HL-60/S4 (cell line): ENCODE measurements around the gene UBN1.

Experiments used
- in situ Hi-C: fragments of 300-500 bp; cut with MboI; formaldehyde crosslinking; loops from 2 replicates; pipeline ENCODE4 v1.14.3; 2022; ENCODE audit warnings: low sequenced_read_pairs

The UBN1 gene

DNA sequence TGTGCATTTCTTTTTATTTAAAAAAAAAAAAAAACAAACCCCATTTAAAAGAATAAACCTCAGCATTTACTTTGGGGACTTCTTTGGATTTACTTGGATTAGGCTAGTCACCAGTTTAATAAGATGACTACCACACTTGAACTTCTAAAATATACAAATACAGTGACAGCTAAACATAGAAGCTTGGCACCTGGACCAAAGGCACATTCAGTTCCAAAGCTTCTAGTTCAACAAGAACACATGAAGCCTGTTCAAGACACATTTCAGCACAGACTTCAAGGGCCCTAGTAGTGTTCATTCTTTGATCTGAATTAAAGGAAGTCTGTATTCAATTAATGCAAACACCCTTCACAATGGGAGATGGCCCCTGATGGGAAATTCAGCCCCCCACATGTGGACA, 33.2 kb upstream of the UBN1 start:
- in situ Hi-C loops, result no loop called here

DNA sequence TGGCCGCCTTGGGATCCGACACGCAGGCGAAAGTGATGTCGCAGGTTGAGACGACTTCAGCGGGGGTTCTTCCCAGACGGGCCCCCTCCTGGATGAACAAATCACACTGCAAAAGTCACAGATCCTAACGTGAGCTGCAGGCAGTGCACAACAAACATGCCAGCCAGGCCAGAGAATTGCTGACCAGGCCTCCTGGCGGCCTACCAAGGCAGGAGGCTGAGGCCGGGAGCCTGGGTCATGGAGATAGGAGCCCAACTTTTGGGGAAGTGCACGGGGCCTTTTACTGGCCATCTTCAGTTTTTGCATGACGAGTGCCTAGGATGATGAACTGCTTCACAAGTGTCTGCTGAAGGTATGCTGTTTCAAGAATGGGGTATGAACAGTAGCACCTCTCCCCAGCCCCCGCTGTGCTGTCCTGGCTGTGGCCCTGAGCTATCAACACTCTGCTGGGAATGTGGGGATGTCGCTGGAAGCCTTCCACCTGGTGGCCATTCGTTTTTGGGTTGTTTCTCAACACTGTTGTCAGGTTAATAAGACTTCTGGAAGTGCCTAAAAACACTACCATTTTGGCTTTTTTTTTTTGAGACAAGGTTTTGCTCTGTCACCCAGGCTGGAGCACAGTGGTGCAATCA, 32.6 kb upstream of the UBN1 start:
- in situ Hi-C loops, result no loop called here

- in situ Hi-C loops, result no loop called here
Observed at GRCh38 chr16:4820652-4821051, 26.6 kb upstream of the UBN1 start.

GRCh38 chr16:4825196-4825595, 22.1 kb upstream of the UBN1 start:
- in situ Hi-C loops, result no loop called here

DNA sequence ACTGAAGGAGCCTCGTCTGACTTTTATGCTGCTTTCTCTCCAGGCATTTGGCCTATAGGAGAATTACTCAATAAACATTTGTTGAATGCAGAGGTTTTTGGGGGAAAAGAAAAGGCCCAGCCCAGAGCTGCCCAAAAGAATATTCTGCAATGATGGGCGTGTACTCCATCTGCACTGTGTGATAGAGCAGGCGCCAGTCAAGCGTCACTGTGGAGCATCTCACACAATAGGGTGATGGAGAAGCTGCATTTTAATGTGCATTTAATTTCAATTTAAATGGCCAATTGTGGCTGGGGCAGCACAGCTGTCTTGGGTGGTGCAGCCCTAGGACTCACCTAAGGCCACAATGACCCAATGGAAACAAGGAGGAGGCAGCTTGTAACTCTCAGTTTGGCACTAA, 20.8 kb upstream of the UBN1 start:
- in situ Hi-C loops, result no loop called here

- in situ Hi-C loops, result no loop called here
Observed at GRCh38 chr16:4826980-4827379, 20.3 kb upstream of the UBN1 start.

GRCh38 chr16:4828567-4829321, 18.5 kb upstream of the UBN1 start:
- in situ Hi-C loops, result no loop called here

DNA sequence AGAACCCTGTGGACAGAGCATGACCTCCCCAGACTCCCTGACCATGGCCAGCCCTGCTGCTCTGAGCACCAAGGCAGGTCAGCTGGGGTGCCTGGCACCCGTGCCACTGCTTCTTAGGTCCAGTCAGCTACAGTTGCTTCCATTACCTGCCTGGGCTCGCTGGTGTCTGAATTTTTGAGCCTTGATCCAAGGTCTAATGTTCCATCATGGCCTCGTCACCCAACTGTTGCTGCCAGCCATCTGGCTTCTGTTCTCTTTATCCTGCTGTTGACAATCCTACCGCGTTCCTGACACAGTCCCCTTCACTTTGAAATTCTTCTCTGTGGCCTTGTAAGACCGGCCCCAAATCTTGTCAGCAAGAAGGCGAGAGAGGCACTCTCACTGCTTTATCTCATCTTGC, 16.9 kb upstream of the UBN1 start:
- in situ Hi-C loops, result no loop called here

GRCh38 chr16:4831616-4832015, 15.7 kb upstream of the UBN1 start:
- in situ Hi-C loops, result no loop called here

DNA sequence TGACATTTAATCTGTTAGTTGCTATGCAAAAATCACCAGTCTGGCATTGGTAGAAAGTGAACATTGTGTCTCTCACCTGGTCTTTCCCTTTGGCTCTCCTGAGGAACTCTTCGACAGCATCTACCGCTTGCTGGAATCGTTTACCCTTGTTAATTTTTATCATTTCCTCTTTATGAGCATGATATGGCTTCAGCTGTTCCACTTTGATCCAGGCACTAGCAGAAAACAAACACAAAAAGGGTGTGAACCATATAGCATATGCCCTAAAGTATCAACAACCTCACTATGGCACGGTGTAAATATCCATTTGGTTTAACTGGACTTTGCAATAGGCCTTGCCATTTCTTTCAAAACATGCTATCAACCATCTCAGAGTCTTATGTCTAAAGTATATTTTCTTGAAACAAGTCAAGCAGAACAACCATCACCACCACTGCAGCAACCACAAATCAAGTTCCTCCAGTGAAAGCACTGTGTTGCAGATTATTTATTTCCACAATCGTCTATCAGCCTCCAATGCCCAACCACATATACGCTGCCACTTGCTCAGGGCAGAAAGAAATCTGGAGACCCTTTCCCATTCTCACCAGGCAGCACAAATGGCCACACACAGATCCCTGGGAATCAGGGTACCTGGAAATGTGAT, 14.5 kb upstream of the UBN1 start:
- in situ Hi-C loops, result no loop called here

DNA sequence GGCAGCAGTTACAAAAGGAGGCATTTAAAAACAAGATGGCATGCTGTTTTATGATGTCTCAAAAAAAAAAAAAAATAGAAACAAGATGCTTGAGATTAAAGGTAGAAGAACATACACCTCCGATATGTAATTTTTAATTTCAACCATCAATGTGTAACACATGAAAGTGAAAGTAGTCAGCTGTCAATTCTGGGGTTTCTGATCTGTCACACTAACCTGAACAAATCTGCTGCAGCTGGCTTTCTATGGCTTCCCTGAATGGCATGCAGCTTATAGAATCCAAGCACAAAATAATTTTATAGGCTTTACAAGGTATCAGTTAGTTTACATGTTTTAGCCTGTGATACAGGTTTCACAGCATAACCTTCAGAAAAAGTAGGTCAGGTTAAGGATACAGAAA, 13.7 kb upstream of the UBN1 start:
- in situ Hi-C loops, result no loop called here

GRCh38 chr16:4836727-4837126, 10.6 kb upstream of the UBN1 start:
- in situ Hi-C loops, result no loop called here

- in situ Hi-C loops, result no loop called here
Observed at GRCh38 chr16:4837733-4838501, 9.4 kb upstream of the UBN1 start.

DNA sequence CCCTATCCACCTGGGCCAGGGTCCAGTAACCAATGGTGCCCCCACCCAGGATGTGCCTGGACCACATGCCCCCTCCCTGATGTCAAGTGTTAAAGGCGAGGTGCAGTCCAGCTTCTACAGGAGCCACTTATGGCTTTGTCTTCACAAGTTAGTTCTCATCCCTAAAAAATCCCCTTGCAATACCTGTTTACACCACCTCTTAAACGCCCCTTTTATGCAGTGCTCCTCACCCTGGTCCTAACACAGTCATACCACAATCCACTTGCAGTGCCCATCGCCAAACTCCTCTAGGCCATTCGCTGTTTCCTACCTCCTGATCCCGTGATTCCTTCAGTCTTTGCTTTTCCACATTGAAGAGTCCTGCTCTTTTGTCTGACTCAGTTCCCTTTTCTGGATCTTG, 7.3 kb upstream of the UBN1 start:
- in situ Hi-C loops, result no loop called here

DNA sequence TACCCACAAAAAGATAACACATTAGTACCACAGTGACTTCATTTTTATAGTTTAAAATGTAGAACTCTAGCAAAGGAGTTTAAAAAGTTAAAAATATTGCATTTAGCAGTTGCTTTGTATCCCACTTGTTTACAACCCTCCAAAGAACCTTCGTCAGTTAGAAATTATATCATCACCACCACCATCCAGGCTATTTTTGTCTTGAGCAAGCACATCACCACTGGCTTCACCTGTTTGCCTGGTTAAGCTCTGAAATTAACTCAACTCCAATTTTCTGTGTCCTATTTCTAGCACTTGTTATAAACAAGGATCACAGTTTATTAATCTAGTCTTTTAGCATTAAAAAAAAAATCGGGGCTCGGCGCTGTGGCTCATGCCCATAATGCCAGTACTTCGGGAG, 6.3 kb upstream of the UBN1 start:
- in situ Hi-C loops, result no loop called here

DNA sequence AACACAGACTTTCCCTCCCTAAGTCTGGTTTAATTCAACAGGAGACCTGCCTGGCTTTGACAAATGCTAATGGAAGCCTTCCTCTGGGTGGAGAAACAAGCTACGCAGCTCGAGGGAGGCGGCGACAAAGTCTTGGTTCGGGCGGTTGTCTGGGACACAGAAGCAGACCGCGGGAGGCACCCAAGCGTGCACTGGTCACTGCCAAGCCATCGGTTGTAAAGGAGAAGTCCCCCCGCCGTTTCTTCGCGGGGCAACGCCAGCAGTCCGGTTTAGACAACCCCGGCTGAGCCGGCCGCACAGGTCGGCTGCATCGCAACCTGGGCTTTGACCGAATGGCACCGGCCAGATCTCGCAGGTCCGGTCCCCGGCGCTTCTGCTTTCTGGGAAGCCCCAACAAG, 779 bp upstream of the UBN1 start:
- in situ Hi-C loops, result no loop called here

GRCh38 chr16:4847774-4848587, 700 bp downstream of the UBN1 start:
- in situ Hi-C loops, result no loop called here

DNA sequence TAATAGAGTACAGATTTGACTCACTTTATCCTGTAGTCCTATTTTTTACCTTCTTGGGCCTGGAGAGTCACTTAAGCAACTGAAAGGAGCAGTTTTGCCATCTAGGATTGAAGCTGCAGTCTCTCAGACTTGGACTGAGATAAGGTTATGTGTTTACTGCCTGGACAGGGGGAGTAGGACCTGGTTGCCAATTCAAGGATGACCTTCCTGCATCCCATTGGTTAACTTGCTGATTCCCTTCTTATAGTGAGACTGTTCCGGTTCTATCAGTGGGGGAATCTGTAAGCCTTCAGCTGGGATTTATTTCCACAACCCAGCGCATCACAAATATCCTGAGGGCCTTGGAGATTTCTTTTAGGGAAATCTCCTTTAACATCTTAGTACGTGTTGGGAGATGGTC, 2.9 kb downstream of the UBN1 start:
- in situ Hi-C loops, result no loop called here

- in situ Hi-C loops, result no loop called here
Observed at GRCh38 chr16:4852221-4852872, 5.1 kb downstream of the UBN1 start.

DNA sequence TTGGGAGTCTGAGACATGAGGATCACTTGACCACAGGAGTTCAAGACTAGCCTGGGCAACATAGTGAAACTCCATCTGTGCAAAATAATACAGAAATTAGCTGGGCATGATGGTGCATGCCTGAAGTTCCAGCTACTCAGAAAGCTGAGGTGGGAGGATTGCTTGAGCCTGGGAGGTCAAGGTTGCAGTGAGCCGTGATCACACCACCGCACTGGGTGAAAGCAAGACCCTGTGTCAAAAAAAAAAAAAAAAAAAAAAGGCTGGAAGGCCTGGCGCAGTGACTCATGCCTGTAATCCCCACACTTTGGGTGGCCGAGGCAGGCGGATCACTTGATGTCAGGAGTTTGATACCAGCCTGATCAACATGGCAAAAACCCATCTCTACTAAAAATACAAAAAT, 8.1 kb downstream of the UBN1 start:
- in situ Hi-C loops, result no loop called here
